ENCODE measurements around the gene DNAH1. TPM values are rescaled to one million over a fixed set of nuclear protein-coding genes. Genes with fewer than 3 reads are reported as not detected.

DNAH1 gene
- total RNA-seq, 1 experiment from 2014 or later, result 2.4 TPM

DNA sequence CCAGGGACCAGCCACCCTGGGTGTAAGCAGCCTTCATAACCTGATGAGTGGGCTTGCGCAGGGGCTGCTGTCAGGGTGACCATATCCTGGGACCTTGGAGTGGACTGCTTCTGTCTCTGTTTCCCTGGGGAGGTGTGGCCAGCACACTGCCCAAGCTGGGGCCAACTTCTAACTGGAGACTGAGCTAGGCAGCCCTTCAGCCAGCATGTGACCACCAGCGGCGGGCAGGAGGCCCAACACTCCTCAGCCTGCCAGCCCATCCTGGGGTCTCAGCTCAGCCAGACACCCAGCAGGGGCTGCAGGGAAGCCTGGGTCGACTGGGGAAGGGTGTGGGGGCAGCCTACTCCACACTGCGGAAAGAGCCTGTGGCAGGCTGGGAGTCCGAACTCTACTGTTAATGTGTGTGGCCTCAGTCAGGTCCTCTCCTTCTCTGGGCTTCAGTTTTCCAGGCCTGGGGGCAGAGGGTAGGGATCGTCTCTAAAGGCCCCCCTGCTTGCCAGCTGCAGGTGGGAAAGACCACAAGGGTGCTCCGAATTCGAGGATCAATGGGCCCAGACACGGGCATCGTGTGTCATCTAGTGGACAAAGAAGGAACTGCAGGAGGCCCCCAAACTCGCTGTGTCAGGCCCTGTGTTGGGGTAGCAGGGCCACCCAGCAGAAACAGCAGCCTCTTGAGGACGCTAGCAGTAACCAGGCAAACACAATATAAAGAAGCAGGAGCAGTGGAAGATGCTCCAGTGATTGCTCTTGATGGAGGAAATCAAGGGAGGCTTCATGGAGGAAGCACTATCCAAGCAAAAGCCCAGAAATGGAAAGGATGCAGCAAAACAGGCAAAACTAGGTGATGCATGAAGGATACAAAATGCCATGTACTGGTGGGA lies 130.8 kb downstream of the DNAH1 start:
- TF ChIP-seq, protein P1, sequence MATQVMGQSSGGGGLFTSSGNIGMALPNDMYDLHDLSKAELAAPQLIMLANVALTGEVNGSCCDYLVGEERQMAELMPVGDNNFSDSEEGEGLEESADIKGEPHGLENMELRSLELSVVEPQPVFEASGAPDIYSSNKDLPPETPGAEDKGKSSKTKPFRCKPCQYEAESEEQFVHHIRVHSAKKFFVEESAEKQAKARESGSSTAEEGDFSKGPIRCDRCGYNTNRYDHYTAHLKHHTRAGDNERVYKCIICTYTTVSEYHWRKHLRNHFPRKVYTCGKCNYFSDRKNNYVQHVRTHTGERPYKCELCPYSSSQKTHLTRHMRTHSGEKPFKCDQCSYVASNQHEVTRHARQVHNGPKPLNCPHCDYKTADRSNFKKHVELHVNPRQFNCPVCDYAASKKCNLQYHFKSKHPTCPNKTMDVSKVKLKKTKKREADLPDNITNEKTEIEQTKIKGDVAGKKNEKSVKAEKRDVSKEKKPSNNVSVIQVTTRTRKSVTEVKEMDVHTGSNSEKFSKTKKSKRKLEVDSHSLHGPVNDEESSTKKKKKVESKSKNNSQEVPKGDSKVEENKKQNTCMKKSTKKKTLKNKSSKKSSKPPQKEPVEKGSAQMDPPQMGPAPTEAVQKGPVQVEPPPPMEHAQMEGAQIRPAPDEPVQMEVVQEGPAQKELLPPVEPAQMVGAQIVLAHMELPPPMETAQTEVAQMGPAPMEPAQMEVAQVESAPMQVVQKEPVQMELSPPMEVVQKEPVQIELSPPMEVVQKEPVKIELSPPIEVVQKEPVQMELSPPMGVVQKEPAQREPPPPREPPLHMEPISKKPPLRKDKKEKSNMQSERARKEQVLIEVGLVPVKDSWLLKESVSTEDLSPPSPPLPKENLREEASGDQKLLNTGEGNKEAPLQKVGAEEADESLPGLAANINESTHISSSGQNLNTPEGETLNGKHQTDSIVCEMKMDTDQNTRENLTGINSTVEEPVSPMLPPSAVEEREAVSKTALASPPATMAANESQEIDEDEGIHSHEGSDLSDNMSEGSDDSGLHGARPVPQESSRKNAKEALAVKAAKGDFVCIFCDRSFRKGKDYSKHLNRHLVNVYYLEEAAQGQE (IDR thresholded peaks at IDR 0.05; ENCODE audit: insufficient read depth in 1 of 2, low read depth in 2 of 2, low read length in 1 of 2), result no peak
- TF ChIP-seq CTCF (IDR thresholded peaks at IDR 0.05), result peak; percentile 98
- TF ChIP-seq TCF7L2 (IDR thresholded peaks at IDR 0.05; ENCODE audit: low read depth, low read length), result no peak
- peaks cover 14% of the 10 kb centered on the region for H3K4me1 ChIP-seq (ENCODE audit: control insufficient read depth, insufficient read depth, low read length)
- in situ Hi-C loops (cut with HindIII; ENCODE audit: low pct_unique_long_range_greater_than_20kb, low sequenced_read_pairs), result no loop called here
- no peaks in the 10 kb centered on the region for H3K9me3 ChIP-seq (ENCODE audit: control insufficient read depth, insufficient read depth, low read depth, low read length)
- ATAC-seq (peak; percentile 58), DNase-seq (ENCODE audit: low read depth, low spot score) (peak; percentile 66)
- CTCF ChIA-PET, result interaction anchor here (0.6 to 1.8 kb wide), 2 partner anchors 14 to 225 kb away, joined by 3 to 9 read pairs; no protein-coding TSS in a partner anchor
- no TSS peak for BruUV-seq (replicated peaks)
- H3K4me3 ChIP-seq (ENCODE audit: low read depth in 2 of 2, low read length in 2 of 2), result no peak overlapping the region
- POLR2A ChIA-PET, result no interaction called here
- H3K27me3 ChIP-seq (ENCODE audit: control insufficient read depth, insufficient read depth, low read length), result no peaks in the 10 kb centered on the region
- H3K36me3 ChIP-seq (ENCODE audit: control insufficient read depth, insufficient read depth, low read length), result no peaks in the 10 kb centered on the region
- intact Hi-C loops (cut with micrococcal nuclease; ENCODE audit: unreplicated experiment), result loop anchor here (5.0 kb wide), 1 partner anchor 155 kb away; no protein-coding TSS in a partner anchor
- no peak overlapping the region for H3K27ac ChIP-seq (ENCODE audit: low read length)

DNA sequence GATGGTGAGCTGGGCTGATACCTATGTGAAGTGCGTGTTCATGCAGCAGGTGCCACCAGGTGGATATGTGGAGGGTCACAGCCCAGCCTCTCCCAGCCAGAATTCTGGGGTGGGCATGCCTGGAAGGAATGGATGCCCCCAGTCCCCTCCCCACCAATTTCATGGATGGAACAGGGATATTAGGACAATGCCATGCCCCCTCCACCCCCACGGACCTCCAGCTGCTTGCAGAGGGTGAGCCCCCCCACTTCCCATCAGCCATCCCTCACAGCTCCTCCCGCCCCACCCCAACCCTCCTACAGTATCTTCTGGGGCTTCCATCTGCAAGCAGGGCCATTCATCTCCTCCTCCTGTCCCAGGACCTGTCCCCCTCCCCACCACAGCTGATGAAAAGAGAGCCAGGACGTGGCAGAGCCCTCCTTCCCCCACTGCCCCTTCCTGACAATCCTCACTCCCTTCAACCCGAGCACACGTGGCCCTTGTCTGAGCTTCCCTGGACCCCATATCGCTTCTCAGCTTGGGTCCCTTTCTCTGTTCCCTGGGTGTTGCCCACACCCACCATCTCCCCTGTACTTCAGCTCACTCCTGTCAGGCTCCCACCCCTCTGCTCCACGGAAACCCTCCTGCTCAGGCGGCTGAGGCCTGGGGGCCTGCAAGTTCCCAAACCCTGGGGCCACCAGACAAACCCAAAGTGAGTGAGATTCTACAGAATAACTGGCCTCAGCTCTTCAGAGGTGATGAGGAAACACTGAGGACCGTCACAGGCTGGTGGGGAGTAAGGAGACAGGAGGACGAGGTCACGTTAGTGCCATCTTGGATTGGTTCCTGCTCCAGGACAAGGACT lies 131.6 kb downstream of the DNAH1 start:
- Histone ChIP-seq H3K4me1 (ENCODE audit: control insufficient read depth, insufficient read depth, low read length) (peaks cover 14% of the 10 kb centered on the region), H3K36me3 (ENCODE audit: control insufficient read depth, insufficient read depth, low read length) (no peaks in the 10 kb centered on the region), H3K4me3 (ENCODE audit: low read depth in 2 of 2, low read length in 2 of 2) (no peak overlapping the region), H3K9me3 (ENCODE audit: control insufficient read depth, insufficient read depth, low read depth, low read length) (no peaks in the 10 kb centered on the region), H3K27me3 (ENCODE audit: control insufficient read depth, insufficient read depth, low read length) (no peaks in the 10 kb centered on the region), H3K27ac (ENCODE audit: low read length) (no peak overlapping the region; the same call in 1 of the 2 replicates)
- POLR2A ChIA-PET, result no interaction called here
- in situ Hi-C loops (cut with HindIII; ENCODE audit: low pct_unique_long_range_greater_than_20kb, low sequenced_read_pairs) (no loop called here), intact Hi-C loops (cut with micrococcal nuclease; ENCODE audit: unreplicated experiment) (loop anchor here (5.0 kb wide), 1 partner anchor 155 kb away; no protein-coding TSS in a partner anchor)
- no TSS peak for BruUV-seq (replicated peaks)
- TF ChIP-seq TCF7L2 (IDR thresholded peaks at IDR 0.05; ENCODE audit: low read depth, low read length), result no peak
- TF ChIP-seq, protein P1 (IDR thresholded peaks at IDR 0.05; ENCODE audit: insufficient read depth in 1 of 2, low read depth in 2 of 2, low read length in 1 of 2), result no peak
- TF ChIP-seq POLR2AphosphoS5 (IDR thresholded peaks at IDR 0.05; ENCODE audit: low read depth, low read length), result no peak
- TF ChIP-seq SIN3A (IDR thresholded peaks at IDR 0.05; ENCODE audit: borderline replicate concordance, insufficient read depth, low read depth, low read length), result no peak
- no peak for TF ChIP-seq CTCF (IDR thresholded peaks at IDR 0.05)
- no peak for DNase-seq (ENCODE audit: low read depth, low spot score)
- ATAC-seq, result no peak
- CTCF ChIA-PET, result interaction anchor here (0.7 to 1.6 kb wide), 4 partner anchors 20 to 744 kb away, joined by 3 to 6 read pairs (median 5); no protein-coding TSS in a partner anchor

All from Panc1 (cell line).